Gastroesophageal sphincter (tissue), 3 donors: ENCODE results near the gene NIF3L1.

ENCODE experiments used
- CTCF ChIP-seq, 4 experiments: fragments of 200-600 bp in 2 of 4; fragments of 450-650 bp in 2 of 4; sonication (generic) in 1 of 4; IDR thresholded peaks; one replicate each; pipeline ENCODE4 v1.5.1; 2017 to 2019; ENCODE audit warnings: antibody characterized with exemption in 4 of 4, mild to moderate bottlenecking in 2 of 4, moderate library complexity in 2 of 4
- EP300 ChIP-seq: sonication (generic); formaldehyde crosslinking; IDR thresholded peaks from one replicate; pipeline ENCODE4 v1.6.1; 2017; ENCODE audit warnings: antibody characterized with exemption, mild to moderate bottlenecking

- TF ChIP-seq CTCF (IDR thresholded peaks at IDR 0.05) = no peak
- TF ChIP-seq EP300 = no peak
Observed at GRCh38 chr2:200871151-200871550, 18.0 kb upstream of the NIF3L1 start.
